Stimulated activated memory B cell treated with anti-CD40 and anti-IgM and Interleukin-4, amounts not matched to agents 10 μg/mL and 1 μg/mL and 100 μg/mL, for 72 hours (primary cell): ENCODE results near the gene PPARG.
"Not testable (repeated sequence)": the region's sequence is repeated elsewhere in the genome, so short reads cannot be mapped to it uniquely, and the experiment has no call there.

Experiments
- ATAC-seq: fragments of 150-1000 bp; cut with Tn5 transposase; 2 replicates; pipeline ENCODE4 v1.10.0; 2021
- H3K27ac Mint-ChIP-seq: one replicate; pipeline ENCODE4 v1.8.0; 2022; ENCODE audit warnings: mild to moderate bottlenecking, mixed read lengths
- H3K27me3 Mint-ChIP-seq: one replicate; pipeline ENCODE4 v1.8.0; 2022; ENCODE audit warnings: mixed read lengths
- H3K36me3 Mint-ChIP-seq: one replicate; pipeline ENCODE4 v1.8.0; 2022; ENCODE audit warnings: mixed read lengths
- H3K4me1 Mint-ChIP-seq: one replicate; pipeline ENCODE4 v1.8.0; 2022; ENCODE audit warnings: mixed read lengths
- H3K4me3 Mint-ChIP-seq: one replicate; pipeline ENCODE4 v1.8.0; 2022; ENCODE audit warnings: mild to moderate bottlenecking, moderate library complexity, mixed read lengths
- H3K9me3 Mint-ChIP-seq: one replicate; pipeline ENCODE4 v1.8.0; 2022; ENCODE audit warnings: mixed read lengths

PPARG gene

DNA sequence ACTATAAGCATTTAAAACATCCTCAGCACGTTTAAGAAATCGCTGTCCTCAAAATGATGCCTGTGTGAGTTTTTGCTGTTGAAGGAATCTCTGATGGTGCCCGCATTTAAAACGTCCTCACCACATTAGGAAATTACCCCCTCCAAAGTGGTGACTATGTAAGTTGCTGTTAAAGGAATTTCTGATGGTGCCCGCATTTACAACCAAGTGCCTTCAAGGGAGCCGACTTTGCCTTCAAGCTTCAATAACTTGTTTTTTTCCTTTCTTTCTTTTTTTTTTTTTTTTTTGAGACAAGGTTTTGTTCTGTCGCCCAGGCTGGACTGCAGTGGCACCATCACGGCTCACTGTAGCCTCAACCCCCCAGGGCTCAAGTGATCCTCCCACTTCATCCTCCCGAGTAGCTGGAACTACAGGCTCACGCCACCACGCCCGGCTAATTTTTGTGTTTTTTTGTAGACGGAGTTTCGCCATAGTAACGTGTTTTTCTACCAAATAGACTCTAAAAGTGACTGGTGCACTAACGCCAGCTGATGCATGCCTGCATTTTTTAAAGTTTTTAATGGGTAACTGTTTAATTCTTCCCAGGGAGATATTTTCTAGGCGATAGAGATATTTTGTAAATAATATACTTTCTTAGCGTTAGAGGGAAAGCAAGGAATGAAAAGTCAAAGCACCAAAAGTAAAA, 176.4 kb downstream of the PPARG start:
- Mint-ChIP-seq H3K4me1 (peaks cover 4% of the 10 kb centered on the region), H3K27ac (no peak overlapping the region), H3K4me3 (no peak overlapping the region), H3K9me3 (no peaks in the 10 kb centered on the region), H3K36me3 (no peaks in the 10 kb centered on the region), H3K27me3 (peaks cover 11% of the 10 kb centered on the region)
- no peak for ATAC-seq

DNA sequence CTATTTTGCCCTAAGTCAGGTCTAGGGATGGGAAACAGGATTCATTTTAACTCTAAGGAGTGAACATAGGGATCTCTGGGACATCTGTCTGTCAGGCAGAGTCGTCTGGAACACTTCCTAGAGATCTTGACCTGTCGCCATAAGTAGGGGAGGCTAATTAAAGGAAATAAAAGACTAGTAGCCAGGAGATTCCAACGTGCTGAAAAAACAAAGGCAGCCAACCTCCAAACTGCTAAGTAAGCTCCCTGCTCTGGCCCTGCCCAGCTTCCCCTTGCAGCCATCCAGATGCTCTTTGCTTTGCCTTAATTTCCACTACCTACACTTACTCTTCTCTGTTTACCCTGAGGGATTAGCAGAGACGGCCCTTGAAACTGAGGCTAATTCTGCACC, 177.0 kb downstream of the PPARG start:
- H3K27ac Mint-ChIP-seq: no peak overlapping the region
- H3K4me1 Mint-ChIP-seq: peaks cover 7% of the 10 kb centered on the region
- H3K36me3 Mint-ChIP-seq: no peaks in the 10 kb centered on the region
- peaks cover 11% of the 10 kb centered on the region for H3K27me3 Mint-ChIP-seq
- ATAC-seq: no peak
- H3K9me3 Mint-ChIP-seq: no peaks in the 10 kb centered on the region
- no peak overlapping the region for H3K4me3 Mint-ChIP-seq

DNA sequence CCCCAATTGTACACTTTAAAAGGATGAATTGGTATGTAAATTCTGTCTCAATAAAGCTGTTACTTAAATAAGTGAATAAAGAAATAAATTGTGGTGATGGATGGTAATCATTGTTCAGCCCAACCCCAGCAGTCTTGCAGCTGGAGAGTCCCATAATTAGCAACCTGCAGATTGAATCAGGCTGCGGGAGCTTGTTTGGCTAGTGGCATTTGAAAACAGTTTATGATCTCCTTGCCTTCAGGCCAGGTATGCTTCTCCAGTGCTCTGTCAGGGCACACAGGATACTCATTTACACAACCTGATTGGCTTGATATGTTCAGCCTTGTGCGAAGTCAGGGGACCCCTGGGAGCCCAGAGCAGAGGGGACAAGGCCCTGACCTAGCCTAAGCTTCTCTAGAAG, 178.9 kb downstream of the PPARG start:
- Mint-ChIP-seq H3K27me3 (peaks cover 11% of the 10 kb centered on the region), H3K36me3 (no peaks in the 10 kb centered on the region), H3K9me3 (no peaks in the 10 kb centered on the region), H3K27ac (no peak overlapping the region), H3K4me3 (no peak overlapping the region), H3K4me1 (peaks cover 12% of the 10 kb centered on the region)
- ATAC-seq: no peak

DNA sequence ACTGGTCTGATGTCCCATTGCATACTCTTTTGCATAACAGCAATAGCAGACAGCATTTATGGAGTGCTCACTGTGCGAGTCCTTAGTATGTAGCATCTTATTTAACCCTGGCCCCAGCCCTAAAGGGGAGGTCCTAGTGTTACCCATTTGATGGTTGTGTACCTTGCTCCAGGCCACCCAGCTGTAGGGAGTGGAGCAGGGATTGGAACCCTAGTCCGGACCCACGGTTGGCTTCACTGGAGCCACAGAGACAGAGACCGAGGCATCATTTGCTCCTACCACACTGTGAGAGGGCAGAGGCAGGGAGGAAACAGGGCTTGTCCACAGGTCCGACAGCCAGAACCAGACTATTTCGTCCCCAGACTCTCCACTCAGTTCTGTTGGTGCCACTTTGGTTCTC, 179.4 kb downstream of the PPARG start:
- no peak overlapping the region for H3K4me3 Mint-ChIP-seq
- H3K9me3 Mint-ChIP-seq: no peaks in the 10 kb centered on the region
- ATAC-seq: no peak
- peaks cover 11% of the 10 kb centered on the region for H3K27me3 Mint-ChIP-seq
- H3K27ac Mint-ChIP-seq: no peak overlapping the region
- no peaks in the 10 kb centered on the region for H3K36me3 Mint-ChIP-seq
- H3K4me1 Mint-ChIP-seq: peaks cover 12% of the 10 kb centered on the region

DNA sequence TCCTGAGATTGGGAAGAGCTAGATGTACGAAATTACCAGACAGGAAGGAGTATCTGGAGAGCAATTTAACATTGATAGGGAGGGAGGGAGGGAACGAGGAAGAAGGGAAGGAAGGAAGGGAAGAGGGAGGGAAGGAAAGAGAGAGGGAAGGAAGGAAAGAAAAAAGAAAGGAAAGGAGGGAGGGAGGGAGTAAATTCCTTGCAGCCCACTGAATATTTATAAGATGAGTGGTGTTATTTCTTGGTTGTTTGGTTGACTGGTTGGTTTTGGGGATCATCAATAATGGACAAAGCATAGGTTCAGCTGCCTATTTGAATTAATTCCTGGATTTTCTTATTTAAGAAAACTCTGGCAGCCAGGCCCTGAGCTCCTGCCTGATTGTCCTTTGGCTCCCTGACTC, 179.9 kb downstream of the PPARG start:
- Mint-ChIP-seq H3K4me3 (no peak overlapping the region), H3K4me1 (peaks cover 12% of the 10 kb centered on the region), H3K27ac (no peak overlapping the region), H3K36me3 (no peaks in the 10 kb centered on the region), H3K27me3 (peaks cover 11% of the 10 kb centered on the region), H3K9me3 (no peaks in the 10 kb centered on the region)
- no peak for ATAC-seq

DNA sequence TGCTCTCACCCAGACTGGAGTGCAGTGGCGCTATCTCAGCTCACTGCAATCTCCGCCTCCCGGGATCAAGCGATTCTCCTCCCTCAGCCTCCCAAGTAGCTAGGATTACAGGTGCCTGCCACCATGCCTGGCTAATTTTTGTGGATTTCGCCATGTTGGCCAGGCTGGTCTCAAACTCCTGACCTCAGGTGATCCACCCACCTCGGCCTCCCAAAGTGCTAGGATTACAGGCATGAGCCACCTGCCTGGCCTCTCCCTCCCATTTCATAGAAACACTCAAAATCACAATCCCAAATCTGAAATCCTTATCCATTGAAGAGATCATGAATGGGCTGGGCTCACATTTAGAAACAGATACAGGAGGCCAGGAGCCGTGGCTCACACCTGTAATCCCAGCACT, 180.4 kb downstream of the PPARG start:
- not testable (repeated sequence) for H3K27ac Mint-ChIP-seq, H3K36me3 Mint-ChIP-seq, H3K4me3 Mint-ChIP-seq, ATAC-seq, H3K9me3 Mint-ChIP-seq
- Mint-ChIP-seq H3K27me3 (peaks cover 11% of the 10 kb centered on the region), H3K4me1 (peaks cover 12% of the 10 kb centered on the region)

DNA sequence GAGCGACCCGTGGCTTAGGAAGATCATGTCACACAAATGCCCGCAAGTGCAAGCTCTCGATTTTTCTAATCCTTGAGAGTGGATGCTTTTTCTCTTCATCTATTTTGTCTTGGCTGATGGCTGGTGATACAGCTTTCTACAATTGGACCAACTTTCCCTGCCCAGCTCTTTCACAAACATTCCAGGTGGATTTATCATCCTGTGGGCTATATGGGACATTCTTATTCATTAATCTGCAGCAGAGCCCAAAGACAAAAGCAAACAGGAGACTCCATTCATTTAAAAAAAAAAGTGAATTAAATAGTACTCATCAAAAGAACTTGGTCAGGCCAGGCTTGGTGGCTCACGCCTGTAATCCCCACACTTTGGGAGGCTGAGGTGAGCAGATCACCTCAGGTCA, 181.2 kb downstream of the PPARG start:
- no peaks in the 10 kb centered on the region for H3K36me3 Mint-ChIP-seq
- peaks cover 11% of the 10 kb centered on the region for H3K27me3 Mint-ChIP-seq
- no peaks in the 10 kb centered on the region for H3K9me3 Mint-ChIP-seq
- peaks cover 12% of the 10 kb centered on the region for H3K4me1 Mint-ChIP-seq
- H3K27ac Mint-ChIP-seq: no peak overlapping the region
- H3K4me3 Mint-ChIP-seq: no peak overlapping the region
- ATAC-seq: no peak

DNA sequence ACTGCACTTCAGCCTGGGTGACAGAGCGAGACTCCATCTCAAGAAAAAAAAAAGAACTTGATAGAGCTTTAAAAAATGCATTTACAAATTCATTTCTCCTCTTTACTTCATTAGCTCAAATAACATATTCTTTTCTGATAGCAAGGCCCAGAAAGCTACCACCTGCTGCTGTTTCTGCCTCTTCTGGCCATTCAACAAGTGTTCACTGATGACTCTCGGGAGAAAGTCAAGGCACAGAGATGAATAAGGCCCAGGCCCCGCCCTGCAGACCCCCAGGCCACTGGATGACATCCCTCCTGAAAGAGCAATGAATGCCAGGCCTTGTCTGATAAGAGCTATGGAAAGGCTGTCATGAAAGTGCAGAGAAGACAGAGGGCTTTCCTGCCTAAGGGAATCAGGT, 181.8 kb downstream of the PPARG start:
- peaks cover 11% of the 10 kb centered on the region for H3K27me3 Mint-ChIP-seq
- no peaks in the 10 kb centered on the region for H3K36me3 Mint-ChIP-seq
- ATAC-seq: no peak
- peak overlapping the region; percentile 19 for H3K27ac Mint-ChIP-seq
- peaks cover 12% of the 10 kb centered on the region for H3K4me1 Mint-ChIP-seq
- H3K9me3 Mint-ChIP-seq: no peaks in the 10 kb centered on the region
- H3K4me3 Mint-ChIP-seq: no peak overlapping the region

DNA sequence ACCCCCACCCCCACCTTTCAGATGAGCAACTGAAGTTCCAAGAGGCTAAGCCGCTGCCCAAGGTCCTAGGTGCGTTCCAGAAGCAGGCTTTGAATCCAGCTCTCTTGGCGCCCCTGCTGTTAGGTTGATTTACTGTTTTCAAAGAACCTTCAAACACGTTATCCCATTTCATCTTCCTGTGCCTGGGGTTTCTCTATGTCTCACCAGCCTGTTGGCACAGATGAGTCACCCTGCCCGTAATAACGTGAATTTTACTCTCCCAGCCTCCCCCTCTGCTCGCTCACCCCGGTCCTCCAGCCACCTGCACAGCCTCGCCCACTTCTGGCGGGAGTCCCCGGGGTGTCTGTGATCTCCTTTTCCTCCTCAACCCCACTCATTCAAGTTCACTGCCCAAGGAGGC, 182.4 kb downstream of the PPARG start:
- Mint-ChIP-seq H3K4me1 (peaks cover 12% of the 10 kb centered on the region), H3K27me3 (peaks cover 11% of the 10 kb centered on the region), H3K4me3 (no peak overlapping the region), H3K36me3 (no peaks in the 10 kb centered on the region), H3K27ac (peak overlapping the region; percentile 19), H3K9me3 (no peaks in the 10 kb centered on the region)
- peak; percentile 83 for ATAC-seq

DNA sequence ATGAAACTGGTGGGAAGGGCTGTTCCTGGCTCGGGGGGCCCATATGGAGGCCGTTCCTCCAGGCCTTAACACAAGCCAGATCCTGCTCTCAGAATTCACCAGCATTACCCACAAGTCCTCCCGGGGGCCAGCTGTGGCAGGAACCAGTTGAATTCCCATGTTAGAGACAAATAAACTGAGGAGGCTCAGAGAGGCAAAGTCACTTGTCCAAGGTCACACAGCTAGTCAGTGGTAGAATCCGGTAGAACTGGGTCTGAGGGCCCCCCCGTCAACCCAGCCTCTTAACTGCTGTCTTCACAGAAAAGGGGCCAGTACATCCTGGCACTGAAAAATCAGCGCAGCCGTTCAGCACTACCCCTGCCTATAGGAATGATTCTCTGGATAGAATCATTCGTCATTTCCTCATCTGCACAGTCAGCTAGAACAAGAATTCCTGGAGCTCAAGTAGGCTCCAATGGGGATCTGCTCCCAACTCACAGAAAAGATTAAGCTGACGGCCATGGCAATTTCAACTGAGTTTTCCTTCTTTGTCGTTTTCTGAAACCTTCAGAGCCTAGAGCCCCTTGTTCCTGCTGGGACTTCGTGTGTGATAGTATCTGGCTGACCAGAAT, 183.2 kb downstream of the PPARG start:
- no peaks in the 10 kb centered on the region for H3K36me3 Mint-ChIP-seq
- no peaks in the 10 kb centered on the region for H3K9me3 Mint-ChIP-seq
- peaks cover 11% of the 10 kb centered on the region for H3K27me3 Mint-ChIP-seq
- H3K4me1 Mint-ChIP-seq: peaks cover 12% of the 10 kb centered on the region
- H3K27ac Mint-ChIP-seq: peak overlapping the region; percentile 19
- H3K4me3 Mint-ChIP-seq: no peak overlapping the region
- ATAC-seq: no peak

DNA sequence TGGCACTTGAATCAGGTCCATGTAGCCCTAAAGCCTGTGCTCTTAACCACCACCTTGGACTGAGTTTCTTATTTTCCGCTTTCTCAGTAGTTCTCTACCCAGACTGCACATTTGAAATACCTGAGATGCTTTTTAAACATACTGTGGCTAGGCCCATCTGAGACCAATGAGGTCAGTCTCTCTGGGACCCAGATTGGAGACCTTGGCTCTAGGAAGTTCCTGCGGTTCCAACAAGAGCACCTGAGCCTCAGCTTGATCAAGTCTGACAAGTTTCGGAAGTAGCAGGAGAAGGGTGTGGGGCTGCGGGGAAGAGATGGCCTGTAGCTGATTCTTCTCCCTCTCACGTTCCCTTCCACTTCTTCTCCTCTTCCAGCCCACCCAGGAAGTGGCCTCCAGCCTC, 183.9 kb downstream of the PPARG start:
- no peak for ATAC-seq
- H3K4me1 Mint-ChIP-seq: peaks cover 12% of the 10 kb centered on the region
- H3K4me3 Mint-ChIP-seq: no peak overlapping the region
- no peaks in the 10 kb centered on the region for H3K9me3 Mint-ChIP-seq
- peaks cover 11% of the 10 kb centered on the region for H3K27me3 Mint-ChIP-seq
- H3K36me3 Mint-ChIP-seq: no peaks in the 10 kb centered on the region
- no peak overlapping the region for H3K27ac Mint-ChIP-seq

DNA sequence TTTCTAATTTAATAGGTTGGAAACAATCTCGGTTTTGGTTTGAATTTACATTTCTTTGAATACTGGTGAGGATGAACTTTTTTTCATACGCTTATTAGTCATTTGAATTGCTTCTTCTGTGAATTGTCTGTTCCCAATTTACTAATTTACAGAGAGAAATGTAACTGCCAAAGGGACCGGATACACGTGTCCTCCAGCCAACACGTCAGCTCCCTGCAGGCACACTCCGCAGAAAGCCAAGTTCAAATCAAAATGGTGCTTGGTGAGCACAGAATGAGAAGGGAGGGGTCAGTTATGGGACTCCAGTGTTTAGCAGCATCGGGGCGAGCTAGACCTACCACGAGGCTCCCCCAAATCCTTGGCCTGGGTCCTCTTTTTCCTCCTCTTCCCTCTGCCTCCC, 184.6 kb downstream of the PPARG start:
- Mint-ChIP-seq H3K27me3 (peaks cover 5% of the 10 kb centered on the region), H3K36me3 (no peaks in the 10 kb centered on the region), H3K4me3 (no peak overlapping the region), H3K9me3 (no peaks in the 10 kb centered on the region), H3K4me1 (peaks cover 12% of the 10 kb centered on the region), H3K27ac (no peak overlapping the region)
- no peak for ATAC-seq

DNA sequence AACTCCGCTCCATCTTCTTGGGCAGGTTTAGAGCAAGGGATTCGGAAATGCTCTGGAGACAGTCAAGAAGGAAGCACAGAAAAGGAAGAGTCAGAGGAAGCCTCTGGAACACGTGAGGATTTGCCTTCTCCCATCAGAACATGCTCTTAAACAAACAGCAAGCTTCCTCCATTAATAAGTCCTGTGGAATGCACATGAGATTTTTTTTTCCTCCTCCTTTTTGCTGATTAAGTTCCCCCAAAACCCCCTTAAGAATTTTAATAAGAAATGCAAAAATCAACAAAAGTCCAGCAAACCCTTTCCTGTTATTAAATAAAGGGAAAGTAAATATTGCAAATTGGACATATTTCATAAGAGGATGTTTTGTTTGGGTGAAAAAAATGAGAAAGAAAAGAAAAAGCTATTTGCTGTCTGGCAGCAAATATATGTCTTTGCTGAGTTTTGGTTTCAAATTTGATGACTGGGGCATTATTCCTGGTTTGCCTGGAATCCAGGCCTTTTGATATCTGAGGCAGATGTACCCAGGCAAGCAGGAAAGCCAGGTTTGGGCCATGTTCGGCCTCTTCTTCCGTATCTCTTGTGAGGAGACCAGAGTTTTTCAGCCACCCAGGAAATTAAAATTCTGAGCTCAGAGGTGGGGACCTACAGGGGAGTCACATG, 187.5 kb downstream of the PPARG start:
- Mint-ChIP-seq H3K27ac (peak overlapping the region; percentile 12), H3K27me3 (no peaks in the 10 kb centered on the region), H3K9me3 (no peaks in the 10 kb centered on the region), H3K4me1 (peaks cover 11% of the 10 kb centered on the region), H3K36me3 (no peaks in the 10 kb centered on the region), H3K4me3 (no peak overlapping the region)
- no peak for ATAC-seq

DNA sequence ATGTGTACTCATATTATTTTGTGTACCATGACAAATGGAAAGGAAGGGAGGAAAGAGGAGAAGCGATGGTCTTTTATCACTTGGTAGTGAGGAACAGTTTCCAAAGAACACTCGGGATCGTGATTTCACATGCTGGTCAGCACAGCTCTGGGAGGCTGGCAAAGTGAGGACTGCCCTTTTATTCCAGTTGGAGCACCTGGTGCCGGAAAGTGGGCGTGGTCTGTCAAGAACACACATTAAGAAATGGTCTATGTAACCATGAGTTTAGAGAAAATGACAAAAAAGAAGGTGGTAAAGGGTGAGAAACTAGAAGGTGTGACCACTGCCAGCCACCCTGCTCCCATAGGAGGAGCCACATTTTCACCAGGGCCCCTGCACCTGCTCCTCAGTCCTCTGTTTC, 188.4 kb downstream of the PPARG start:
- peak overlapping the region; percentile 12 for H3K27ac Mint-ChIP-seq
- H3K9me3 Mint-ChIP-seq: no peaks in the 10 kb centered on the region
- peaks cover 7% of the 10 kb centered on the region for H3K4me1 Mint-ChIP-seq
- H3K4me3 Mint-ChIP-seq: no peak overlapping the region
- H3K27me3 Mint-ChIP-seq: no peaks in the 10 kb centered on the region
- H3K36me3 Mint-ChIP-seq: no peaks in the 10 kb centered on the region
- no peak for ATAC-seq

DNA sequence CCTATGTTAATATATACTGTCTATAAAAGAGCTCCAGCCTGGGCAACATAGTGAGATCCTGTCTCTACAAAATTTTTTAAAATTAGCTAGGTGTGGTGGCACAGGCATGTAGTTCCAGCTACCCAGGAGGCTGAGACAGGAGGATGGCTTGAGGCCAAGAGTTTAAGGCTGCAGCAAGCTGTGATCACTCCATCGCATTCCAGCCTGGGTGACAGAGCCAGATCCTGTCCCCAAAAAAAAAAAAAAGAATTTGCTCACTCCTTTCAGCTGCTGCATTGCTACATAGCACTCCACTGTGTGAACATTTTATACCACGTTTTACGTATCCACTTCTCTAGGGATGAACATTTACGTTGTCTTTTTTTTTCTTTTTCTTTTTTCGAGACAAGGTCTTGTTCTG, 189.5 kb downstream of the PPARG start:
- peaks cover 12% of the 10 kb centered on the region for H3K4me1 Mint-ChIP-seq
- H3K4me3 Mint-ChIP-seq: no peak overlapping the region
- no peak overlapping the region for H3K27ac Mint-ChIP-seq
- H3K9me3 Mint-ChIP-seq: no peaks in the 10 kb centered on the region
- ATAC-seq: no peak
- no peaks in the 10 kb centered on the region for H3K27me3 Mint-ChIP-seq
- no peaks in the 10 kb centered on the region for H3K36me3 Mint-ChIP-seq

DNA sequence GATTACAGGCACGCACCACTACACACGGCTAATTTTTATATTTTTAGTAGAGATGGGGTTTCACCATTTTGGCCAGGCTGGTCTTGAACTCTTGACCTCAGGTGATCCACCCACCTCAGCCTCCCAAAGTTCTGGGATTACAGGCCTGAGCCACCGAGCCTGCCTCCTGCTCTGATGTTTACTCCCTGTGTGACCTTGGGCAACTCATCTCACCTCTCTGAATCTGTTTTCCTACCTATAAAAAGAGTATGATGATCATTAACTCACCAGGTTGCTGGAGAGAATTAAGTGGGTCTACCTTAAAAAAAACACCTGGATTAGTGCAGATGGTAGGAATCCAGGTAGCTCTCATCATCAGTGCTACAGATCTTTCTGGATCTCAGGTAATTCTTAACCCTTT, 190.3 kb downstream of the PPARG start:
- H3K36me3 Mint-ChIP-seq, H3K9me3 Mint-ChIP-seq, H3K27ac Mint-ChIP-seq, ATAC-seq, H3K27me3 Mint-ChIP-seq, H3K4me3 Mint-ChIP-seq: not testable (repeated sequence)
- peaks cover 20% of the 10 kb centered on the region for H3K4me1 Mint-ChIP-seq
